ENCODE measurements around the gene RPL37A. TPM values are rescaled to one million over a fixed set of nuclear protein-coding genes. Genes with fewer than 3 reads are reported as not detected.

Gene RPL37A
- total and polyA plus RNA-seq, 9 of the 15 experiments (the other 6 are each of a cell fraction or from before 2014, with no cell fraction given), result 1,938 to 3,349 (median 2,436) TPM

GRCh38 chr2:216475767-216476166, 22.9 kb upstream of the RPL37A start:
- Histone ChIP-seq H3K9ac (ENCODE audit: insufficient read depth in 1 of 2, low read depth in 2 of 2, low read length in 2 of 2) (no peak overlapping the region), H3K4me3 (no peak overlapping the region), H3K79me2 (ENCODE audit: control insufficient read depth, insufficient read depth, low read length) (no peaks in the 10 kb centered on the region), H3K4me1 (replicated peaks in 1 of 2; ENCODE audit: control insufficient read depth in 2 of 2, insufficient read depth in 2 of 2, low read length in 2 of 2) (no peaks in the 10 kb centered on the region; a peak in 4 of 5 replicates), H2AFZ (ENCODE audit: low read depth, low read length) (no peak overlapping the region), H3K9me1 (ENCODE audit: control insufficient read depth, insufficient read depth, low read length) (no peaks in the 10 kb centered on the region), H3K9me3 (replicated peaks; ENCODE audit: control insufficient read depth, insufficient read depth, low read depth, low read length) (no peaks in the 10 kb centered on the region), H3K36me3 (ENCODE audit: control insufficient read depth, insufficient read depth, low read length) (peaks cover 24% of the 10 kb centered on the region; the same call in 2 of the 3 replicates), H3K4me2 (ENCODE audit: insufficient read depth, low read length) (no peak overlapping the region), H4K20me1 (replicated peaks; ENCODE audit: control insufficient read depth, insufficient read depth, low read length) (no peaks in the 10 kb centered on the region), H3K27ac (ENCODE audit: extremely low read depth, low read depth, low read length) (no peak overlapping the region), H3K27me3 (ENCODE audit: control insufficient read depth in 2 of 2, insufficient read depth in 2 of 2, low read length in 2 of 2) (no peaks in the 10 kb centered on the region)
- BruUV-seq (replicated peaks), result no TSS peak
- TF ChIP-seq, protein P1, sequence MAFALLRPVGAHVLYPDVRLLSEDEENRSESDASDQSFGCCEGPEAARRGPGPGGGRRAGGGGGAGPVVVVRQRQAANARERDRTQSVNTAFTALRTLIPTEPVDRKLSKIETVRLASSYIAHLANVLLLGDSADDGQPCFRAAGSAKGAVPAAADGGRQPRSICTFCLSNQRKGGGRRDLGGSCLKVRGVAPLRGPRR (CRISPR knock-in tag; IDR thresholded peaks at IDR 0.05), result no peak
- TF ChIP-seq RBM17 (IDR thresholded peaks at IDR 0.05; ENCODE audit: borderline replicate concordance, low read depth, low read length) (no peak), CREB1 (IDR thresholded peaks at IDR 0.05) (no peak), CREB1 (CRISPR knock-in tag; IDR thresholded peaks at IDR 0.05) (no peak), DPF2 (IDR thresholded peaks at IDR 0.05) (no peak), HDGF (IDR thresholded peaks at IDR 0.05) (no peak), RNF2 (IDR thresholded peaks at IDR 0.05) (no peak), KDM5B (IDR thresholded peaks at IDR 0.05; ENCODE audit: insufficient replicate concordance, low read depth, low read length) (no peak), THRA (IDR thresholded peaks at IDR 0.05) (no peak), NFIX (CRISPR knock-in tag; IDR thresholded peaks at IDR 0.05; ENCODE audit: low read depth) (no peak), ATF2 (CRISPR knock-in tag; IDR thresholded peaks at IDR 0.05) (no peak), ZNF444 (CRISPR knock-in tag; IDR thresholded peaks at IDR 0.05) (no peak), POLR3A (IDR thresholded peaks at IDR 0.05; ENCODE audit: borderline replicate concordance, extremely low read depth, insufficient read depth, insufficient read length) (no peak), SNRNP70 (optimal IDR thresholded peaks at IDR 0.05; ENCODE audit: low read depth, low read length) (no peak)
- TF ChIP-seq, protein P2, sequence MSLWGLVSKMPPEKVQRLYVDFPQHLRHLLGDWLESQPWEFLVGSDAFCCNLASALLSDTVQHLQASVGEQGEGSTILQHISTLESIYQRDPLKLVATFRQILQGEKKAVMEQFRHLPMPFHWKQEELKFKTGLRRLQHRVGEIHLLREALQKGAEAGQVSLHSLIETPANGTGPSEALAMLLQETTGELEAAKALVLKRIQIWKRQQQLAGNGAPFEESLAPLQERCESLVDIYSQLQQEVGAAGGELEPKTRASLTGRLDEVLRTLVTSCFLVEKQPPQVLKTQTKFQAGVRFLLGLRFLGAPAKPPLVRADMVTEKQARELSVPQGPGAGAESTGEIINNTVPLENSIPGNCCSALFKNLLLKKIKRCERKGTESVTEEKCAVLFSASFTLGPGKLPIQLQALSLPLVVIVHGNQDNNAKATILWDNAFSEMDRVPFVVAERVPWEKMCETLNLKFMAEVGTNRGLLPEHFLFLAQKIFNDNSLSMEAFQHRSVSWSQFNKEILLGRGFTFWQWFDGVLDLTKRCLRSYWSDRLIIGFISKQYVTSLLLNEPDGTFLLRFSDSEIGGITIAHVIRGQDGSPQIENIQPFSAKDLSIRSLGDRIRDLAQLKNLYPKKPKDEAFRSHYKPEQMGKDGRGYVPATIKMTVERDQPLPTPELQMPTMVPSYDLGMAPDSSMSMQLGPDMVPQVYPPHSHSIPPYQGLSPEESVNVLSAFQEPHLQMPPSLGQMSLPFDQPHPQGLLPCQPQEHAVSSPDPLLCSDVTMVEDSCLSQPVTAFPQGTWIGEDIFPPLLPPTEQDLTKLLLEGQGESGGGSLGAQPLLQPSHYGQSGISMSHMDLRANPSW (CRISPR knock-in tag; IDR thresholded peaks at IDR 0.05), result no peak
- TF ChIP-seq, protein P3, sequence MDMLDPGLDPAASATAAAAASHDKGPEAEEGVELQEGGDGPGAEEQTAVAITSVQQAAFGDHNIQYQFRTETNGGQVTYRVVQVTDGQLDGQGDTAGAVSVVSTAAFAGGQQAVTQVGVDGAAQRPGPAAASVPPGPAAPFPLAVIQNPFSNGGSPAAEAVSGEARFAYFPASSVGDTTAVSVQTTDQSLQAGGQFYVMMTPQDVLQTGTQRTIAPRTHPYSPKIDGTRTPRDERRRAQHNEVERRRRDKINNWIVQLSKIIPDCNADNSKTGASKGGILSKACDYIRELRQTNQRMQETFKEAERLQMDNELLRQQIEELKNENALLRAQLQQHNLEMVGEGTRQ (CRISPR knock-in tag; IDR thresholded peaks at IDR 0.05), result no peak
- ChIA-PET CTCF (ENCODE audit: low intra/inter-chr PET ratio) (no interaction called here), POLR2A (no interaction called here)
- ATAC-seq, result no peak
- intact Hi-C loops (cut with micrococcal nuclease), result no loop called here
- no peak for FAIRE-seq
- in situ Hi-C loops (cut with MboI), result no loop called here
- WGBS (ENCODE audit: insufficient coverage, low coverage, missing lambda C conversion rate), result 81% methylated on average over 3 of the region's 6 CpGs
- DNase-seq (ENCODE audit: extremely low read depth in 1 of 4, low spot score in 3 of 4), result no peak
